ENCODE measurements around the gene TBC1D22A.
"Not testable (repeated sequence)": the region's sequence is repeated elsewhere in the genome, so short reads cannot be mapped to it uniquely, and the experiment has no call there.

Gene TBC1D22A

DNA sequence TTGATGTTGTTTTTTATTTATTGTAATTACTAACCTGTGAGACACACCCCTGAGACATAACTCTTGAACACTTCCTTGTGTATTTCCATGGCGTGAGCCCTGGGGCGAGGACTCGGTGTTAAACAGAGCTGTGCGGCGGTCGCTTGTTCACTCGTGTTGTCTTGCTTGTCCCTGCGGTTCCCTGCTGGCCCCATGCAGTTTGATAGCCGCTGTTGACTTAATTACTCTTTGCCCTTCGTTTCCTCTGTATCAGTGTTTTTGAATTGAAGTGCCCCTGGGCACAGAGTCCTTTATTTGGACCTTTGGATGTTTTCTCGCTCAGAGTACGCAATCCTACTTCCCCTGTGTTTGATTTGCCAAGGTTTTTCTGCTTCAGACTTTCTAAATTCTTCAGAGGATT lies 52.7 kb downstream of the TBC1D22A start:
- intact Hi-C loops (cut with DNase I; ENCODE audit: low total_unique reads) = no loop called here
- DNase-seq = peak in 1 of 2 donors; percentile 19
- TF ChIP-seq CTCF (IDR thresholded peaks at IDR 0.05) = no peak
- Histone ChIP-seq H3K4me3 (no peak overlapping the region), H3K27ac (peak overlapping the region; percentile 57 to 59), H3K4me1 (peaks cover 0 to 40% (median 21%) of the 10 kb centered on the region in 4 donors), H3K27me3 (no peaks in the 10 kb centered on the region), H3K9me3 (no peaks in the 10 kb centered on the region), H3K36me3 (peaks cover 0 to 9% (median 3%) of the 10 kb centered on the region in 3 donors)

DNA sequence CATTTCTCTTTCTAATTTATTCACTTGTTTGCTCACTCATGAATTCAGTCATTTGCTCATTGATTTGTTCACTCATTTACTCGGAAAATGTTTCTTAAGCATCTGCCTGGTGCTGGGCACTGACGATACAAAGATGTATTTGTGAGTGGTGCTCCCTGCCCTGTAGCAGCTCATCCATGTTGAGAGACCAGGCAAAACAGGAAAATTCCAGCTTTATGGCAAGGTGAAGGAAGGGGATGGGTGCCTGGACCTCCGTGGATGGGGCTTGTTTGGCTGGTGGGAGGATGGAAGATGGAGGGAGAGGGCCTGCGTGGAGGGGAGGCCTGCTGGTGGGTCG lies 53.1 kb downstream of the TBC1D22A start:
- Histone ChIP-seq H3K27ac (peak overlapping the region; percentile 57 to 59), H3K9me3 (no peaks in the 10 kb centered on the region), H3K36me3 (peaks cover 0 to 8% (median 3%) of the 10 kb centered on the region in 3 donors), H3K27me3 (no peaks in the 10 kb centered on the region), H3K4me1 (peaks cover 0 to 40% (median 21%) of the 10 kb centered on the region in 4 donors), H3K4me3 (no peak overlapping the region)
- TF ChIP-seq CTCF (IDR thresholded peaks at IDR 0.05) = no peak
- intact Hi-C loops (cut with DNase I; ENCODE audit: low total_unique reads) = no loop called here
- DNase-seq = peak in 1 of 2 donors; percentile 24

DNA sequence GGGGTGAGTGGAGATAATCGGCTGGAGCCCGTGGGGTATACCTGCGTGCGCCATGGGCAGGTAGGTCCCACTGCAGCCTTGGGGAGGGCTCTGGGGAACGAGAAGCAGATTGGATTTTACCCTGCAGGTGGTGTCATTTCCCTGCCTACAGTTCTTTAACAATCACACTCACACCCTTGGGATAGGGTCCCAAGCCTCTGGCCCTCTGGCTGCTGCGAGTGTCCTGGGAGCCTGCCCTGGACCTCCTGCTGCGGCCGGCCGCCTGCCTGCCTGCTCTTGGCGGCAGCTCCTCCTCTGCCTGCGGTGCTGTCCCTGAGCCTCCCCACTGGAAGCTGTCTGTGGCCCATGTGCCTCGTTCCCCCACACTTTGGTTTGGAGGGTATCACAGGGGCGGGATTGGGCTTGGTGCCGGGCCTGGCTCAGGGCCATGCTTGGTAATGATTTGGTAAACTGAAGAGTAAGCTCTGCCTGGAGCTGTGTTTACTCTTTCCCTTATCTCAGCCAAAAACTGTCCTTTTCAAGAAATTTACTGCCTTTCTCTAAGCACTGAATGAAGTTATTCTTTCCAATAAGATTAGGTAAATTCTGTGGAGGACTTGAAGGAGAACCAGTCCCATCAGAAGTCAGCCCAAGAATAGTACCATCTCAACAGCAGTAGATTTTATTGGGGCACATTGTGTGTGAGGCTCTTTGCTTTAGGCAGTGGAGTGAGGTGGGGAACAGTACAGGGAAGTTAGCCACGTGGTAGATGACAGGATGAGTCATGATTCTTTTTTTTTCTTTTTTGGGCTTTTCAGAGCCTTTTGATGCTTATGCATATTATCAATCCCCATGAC lies 53.7 kb downstream of the TBC1D22A start:
- DNase-seq = no peak
- H3K27ac ChIP-seq = peak overlapping the region; percentile 57 to 59

GRCh38 chr22:46817390-46817789 lies 54.9 kb downstream of the TBC1D22A start:
- H3K36me3 ChIP-seq; H3K4me3 ChIP-seq; intact Hi-C loops (cut with DNase I; ENCODE audit: low total_unique reads); DNase-seq; H3K9me3 ChIP-seq; H3K27me3 ChIP-seq; H3K27ac ChIP-seq: not testable (repeated sequence)
- peaks cover 0 to 40% (median 21%) of the 10 kb centered on the region in 4 donors for H3K4me1 ChIP-seq

More for the DNA sequence above, 53.7 kb downstream of the TBC1D22A start:
- TF ChIP-seq CTCF (IDR thresholded peaks at IDR 0.05) = no peak
- Histone ChIP-seq H3K27me3 (no peaks in the 10 kb centered on the region), H3K4me3 (no peak overlapping the region), H3K9me3 (no peaks in the 10 kb centered on the region), H3K4me1 (peaks cover 0 to 40% (median 21%) of the 10 kb centered on the region in 4 donors), H3K36me3 (peaks cover 0 to 2% (median 0%) of the 10 kb centered on the region in 3 donors)
- intact Hi-C loops (cut with DNase I; ENCODE audit: low total_unique reads) = no loop called here

GRCh38 chr22:46823248-46823647 lies 60.8 kb downstream of the TBC1D22A start:
- intact Hi-C loops (cut with DNase I; ENCODE audit: low total_unique reads) = no loop called here
- no peak for DNase-seq
- peaks cover 0 to 12% (median 0%) of the 10 kb centered on the region in 3 donors for H3K36me3 ChIP-seq
- H3K27ac ChIP-seq = no peak overlapping the region
- H3K4me1 ChIP-seq = peaks cover 0 to under 1% (median 0%) of the 10 kb centered on the region in 4 donors
- H3K27me3 ChIP-seq = no peaks in the 10 kb centered on the region
- no peak for TF ChIP-seq CTCF (IDR thresholded peaks at IDR 0.05)
- H3K9me3 ChIP-seq = no peaks in the 10 kb centered on the region
- no peak overlapping the region for H3K4me3 ChIP-seq

- Histone ChIP-seq H3K9me3 (no peaks in the 10 kb centered on the region), H3K27me3 (no peaks in the 10 kb centered on the region), H3K4me1 (peaks cover 0 to 5% (median 1%) of the 10 kb centered on the region in 4 donors), H3K36me3 (peaks cover 0 to 12% (median 0%) of the 10 kb centered on the region in 3 donors), H3K4me3 (no peak overlapping the region), H3K27ac (no peak overlapping the region)
- no peak for TF ChIP-seq CTCF (IDR thresholded peaks at IDR 0.05)
- no peak for DNase-seq
- intact Hi-C loops (cut with DNase I; ENCODE audit: low total_unique reads) = no loop called here
These were observed 61.2 kb downstream of the TBC1D22A start for GRCh38 chr22:46823654-46824053.
